HepG2 (cell line): ENCODE measurements around the gene ANKFY1. TPM values are rescaled to one million over a fixed set of nuclear protein-coding genes. Genes with fewer than 3 reads are reported as not detected.

Experiments used
- AHDC1 ChIP-seq: sonication (generic); formaldehyde crosslinking; IDR thresholded peaks from 2 replicates; pipeline ENCODE4 v1.5.1; 2020; ENCODE audit warnings: mild to moderate bottlenecking, missing genetic modification reagents, borderline replicate concordance
- DNMT1 ChIP-seq: sonication (generic); formaldehyde crosslinking; IDR thresholded peaks from 2 replicates; pipeline ENCODE4 v1.5.1; 2020; ENCODE audit warnings: mild to moderate bottlenecking, missing genetic modification reagents
- ELF4 ChIP-seq: sonication (generic); formaldehyde crosslinking; IDR thresholded peaks from 2 replicates; pipeline ENCODE4 v1.5.0; 2020; ENCODE audit warnings: missing genetic modification reagents, mild to moderate bottlenecking, moderate library complexity, borderline replicate concordance
- POLR2AphosphoS5 ChIP-seq: IDR thresholded peaks from 2 replicates; pipeline ENCODE4 v1.6.1; 2012; ENCODE audit warnings: low read depth, low read length
- PRDM15 ChIP-seq: sonication (generic); formaldehyde crosslinking; IDR thresholded peaks from 2 replicates; pipeline ENCODE4 v1.4.0; 2020; ENCODE audit warnings: missing genetic modification reagents
- THAP8 ChIP-seq: sonication (generic); formaldehyde crosslinking; IDR thresholded peaks from 2 replicates; pipeline ENCODE4 v1.5.1; 2020; ENCODE audit warnings: missing genetic modification reagents, mild to moderate bottlenecking, borderline replicate concordance
- ZBTB21 ChIP-seq: sonication (generic); formaldehyde crosslinking; IDR thresholded peaks from 2 replicates; pipeline ENCODE4 v1.4.0; 2020; ENCODE audit warnings: missing genetic modification reagents
- ZNF543 ChIP-seq: sonication (generic); formaldehyde crosslinking; IDR thresholded peaks from 2 replicates; pipeline ENCODE4 v1.4.0; 2020; ENCODE audit warnings: mild to moderate bottlenecking, missing genetic modification reagents
- ZNF768 ChIP-seq: sonication (generic); formaldehyde crosslinking; IDR thresholded peaks from 2 replicates; pipeline ENCODE4 v1.4.0; 2020; ENCODE audit warnings: missing genetic modification reagents
- polyA plus RNA-seq, 8 experiments: library from polyadenylated mRNA; depleted of rRNA in 3 of 8; stranded (reverse) in 7 of 8; unstranded in 1 of 8; fragments of >200 nt; fragmentation: Illumina TruSeq in 4 of 8; extraction: Trizol in 4 of 8; gene quantifications; 2 replicates each; pipeline versions ENCODE4 v1.2.1 to v1.2.3, GENCODE V29; 2011 to 2016; ENCODE audit warnings: low read depth in 4 of 8, missing spikeins in 1 of 8, mixed read lengths in 1 of 8; ENCODE audit not compliant: insufficient read depth in 1 of 8
- total RNA-seq, 5 experiments: library from RNA; depleted of rRNA; stranded (reverse); fragments of >200 nt; fragmentation: Illumina TruSeq; extraction: Trizol; gene quantifications; 2 replicates each; pipeline ENCODE4 v1.2.3, GENCODE V29; 2016; ENCODE audit warnings: low read depth in 1 of 5
- TF ChIP-seq, protein P1 (sequence below): sonication (generic); formaldehyde crosslinking; conservative IDR thresholded peaks from 2 replicates; pipeline ENCODE4 v1.8.0; 2022; ENCODE audit warnings: missing genetic modification reagents
- TF ChIP-seq, protein P2 (sequence below): sonication (generic); formaldehyde crosslinking; IDR thresholded peaks from 2 replicates; pipeline ENCODE4 v1.4.0; 2020; ENCODE audit warnings: mild to moderate bottlenecking, missing genetic modification reagents
- TF ChIP-seq, protein P3 (sequence below): sonication (generic); formaldehyde crosslinking; IDR thresholded peaks from 2 replicates; pipeline ENCODE4 v1.4.0; 2020; ENCODE audit warnings: mild to moderate bottlenecking, missing genetic modification reagents

ANKFY1 gene
- total and polyA plus RNA-seq, 2 of the 13 experiments (the other 11 are each of a cell fraction or from before 2014, with no cell fraction given), result 11.9 to 16.8 TPM

- TF ChIP-seq, protein P1, sequence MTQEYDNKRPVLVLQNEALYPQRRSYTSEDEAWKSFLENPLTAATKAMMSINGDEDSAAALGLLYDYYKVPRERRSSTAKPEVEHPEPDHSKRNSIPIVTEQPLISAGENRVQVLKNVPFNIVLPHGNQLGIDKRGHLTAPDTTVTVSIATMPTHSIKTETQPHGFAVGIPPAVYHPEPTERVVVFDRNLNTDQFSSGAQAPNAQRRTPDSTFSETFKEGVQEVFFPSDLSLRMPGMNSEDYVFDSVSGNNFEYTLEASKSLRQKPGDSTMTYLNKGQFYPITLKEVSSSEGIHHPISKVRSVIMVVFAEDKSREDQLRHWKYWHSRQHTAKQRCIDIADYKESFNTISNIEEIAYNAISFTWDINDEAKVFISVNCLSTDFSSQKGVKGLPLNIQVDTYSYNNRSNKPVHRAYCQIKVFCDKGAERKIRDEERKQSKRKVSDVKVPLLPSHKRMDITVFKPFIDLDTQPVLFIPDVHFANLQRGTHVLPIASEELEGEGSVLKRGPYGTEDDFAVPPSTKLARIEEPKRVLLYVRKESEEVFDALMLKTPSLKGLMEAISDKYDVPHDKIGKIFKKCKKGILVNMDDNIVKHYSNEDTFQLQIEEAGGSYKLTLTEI (CRISPR knock-in tag), result no peak
- no peak for TF ChIP-seq ZBTB21
- TF ChIP-seq POLR2AphosphoS5, result no peak
- TF ChIP-seq ZNF543 (CRISPR knock-in tag), result 0 out of 2 replicates have a peak, but pooled peaks have one; percentile 25
- TF ChIP-seq ELF4 (CRISPR knock-in tag), result no peak
- no peak for TF ChIP-seq PRDM15 (CRISPR knock-in tag)
- TF ChIP-seq, protein P2, sequence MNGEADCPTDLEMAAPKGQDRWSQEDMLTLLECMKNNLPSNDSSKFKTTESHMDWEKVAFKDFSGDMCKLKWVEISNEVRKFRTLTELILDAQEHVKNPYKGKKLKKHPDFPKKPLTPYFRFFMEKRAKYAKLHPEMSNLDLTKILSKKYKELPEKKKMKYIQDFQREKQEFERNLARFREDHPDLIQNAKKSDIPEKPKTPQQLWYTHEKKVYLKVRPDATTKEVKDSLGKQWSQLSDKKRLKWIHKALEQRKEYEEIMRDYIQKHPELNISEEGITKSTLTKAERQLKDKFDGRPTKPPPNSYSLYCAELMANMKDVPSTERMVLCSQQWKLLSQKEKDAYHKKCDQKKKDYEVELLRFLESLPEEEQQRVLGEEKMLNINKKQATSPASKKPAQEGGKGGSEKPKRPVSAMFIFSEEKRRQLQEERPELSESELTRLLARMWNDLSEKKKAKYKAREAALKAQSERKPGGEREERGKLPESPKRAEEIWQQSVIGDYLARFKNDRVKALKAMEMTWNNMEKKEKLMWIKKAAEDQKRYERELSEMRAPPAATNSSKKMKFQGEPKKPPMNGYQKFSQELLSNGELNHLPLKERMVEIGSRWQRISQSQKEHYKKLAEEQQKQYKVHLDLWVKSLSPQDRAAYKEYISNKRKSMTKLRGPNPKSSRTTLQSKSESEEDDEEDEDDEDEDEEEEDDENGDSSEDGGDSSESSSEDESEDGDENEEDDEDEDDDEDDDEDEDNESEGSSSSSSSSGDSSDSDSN (CRISPR knock-in tag), result no peak
- TF ChIP-seq ZNF768 (CRISPR knock-in tag), result no peak
- peak; percentile 72; the same call in 1 of the 2 replicates for TF ChIP-seq AHDC1
- TF ChIP-seq, protein P3, sequence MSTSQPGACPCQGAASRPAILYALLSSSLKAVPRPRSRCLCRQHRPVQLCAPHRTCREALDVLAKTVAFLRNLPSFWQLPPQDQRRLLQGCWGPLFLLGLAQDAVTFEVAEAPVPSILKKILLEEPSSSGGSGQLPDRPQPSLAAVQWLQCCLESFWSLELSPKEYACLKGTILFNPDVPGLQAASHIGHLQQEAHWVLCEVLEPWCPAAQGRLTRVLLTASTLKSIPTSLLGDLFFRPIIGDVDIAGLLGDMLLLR (CRISPR knock-in tag), result no peak
- no peak for TF ChIP-seq DNMT1 (CRISPR knock-in tag)
- TF ChIP-seq THAP8, result no peak
Observed at GRCh38 chr17:4310354-4311060, 46.7 kb upstream of the ANKFY1 start (continued).
